OCI-LY3 (cell line): ENCODE measurements around the gene ATP6V1A.

Experiments used
- EZH2phosphoT487 ChIP-seq: fragments of 200-600 bp; shearing (Covaris generic); IDR thresholded peaks from 2 replicates; pipeline ENCODE4 v1.6.1; 2018; ENCODE audit warnings: antibody characterized with exemption, mixed run types, low read depth
- TF ChIP-seq, protein P1 (sequence below): fragments of 200-600, 300-600 bp; sonication (generic); IDR thresholded peaks from 2 replicates; pipeline ENCODE4 v1.5.1; 2014; ENCODE audit warnings: antibody characterized with exemption, low read length, low read depth

DNA sequence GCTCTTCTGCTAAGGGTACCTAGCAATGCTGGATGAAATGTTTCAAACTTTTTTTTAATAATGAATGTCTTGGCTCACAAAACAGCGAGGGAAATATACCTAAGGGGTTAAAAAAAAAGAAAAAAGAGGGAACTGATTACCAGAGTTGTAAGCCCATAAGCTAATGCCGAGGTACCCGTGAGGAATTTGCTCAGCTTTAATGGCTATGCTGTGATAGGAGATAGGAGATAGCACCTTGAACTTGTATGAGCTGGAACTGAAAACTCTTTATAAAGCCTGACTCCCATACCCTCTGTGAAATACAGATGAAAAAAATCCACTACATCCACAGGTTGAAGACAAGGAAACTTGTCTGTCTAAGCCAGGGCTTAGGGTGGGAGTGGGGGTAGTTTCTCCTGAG, 105.7 kb downstream of the ATP6V1A start:
- TF ChIP-seq, protein P1, sequence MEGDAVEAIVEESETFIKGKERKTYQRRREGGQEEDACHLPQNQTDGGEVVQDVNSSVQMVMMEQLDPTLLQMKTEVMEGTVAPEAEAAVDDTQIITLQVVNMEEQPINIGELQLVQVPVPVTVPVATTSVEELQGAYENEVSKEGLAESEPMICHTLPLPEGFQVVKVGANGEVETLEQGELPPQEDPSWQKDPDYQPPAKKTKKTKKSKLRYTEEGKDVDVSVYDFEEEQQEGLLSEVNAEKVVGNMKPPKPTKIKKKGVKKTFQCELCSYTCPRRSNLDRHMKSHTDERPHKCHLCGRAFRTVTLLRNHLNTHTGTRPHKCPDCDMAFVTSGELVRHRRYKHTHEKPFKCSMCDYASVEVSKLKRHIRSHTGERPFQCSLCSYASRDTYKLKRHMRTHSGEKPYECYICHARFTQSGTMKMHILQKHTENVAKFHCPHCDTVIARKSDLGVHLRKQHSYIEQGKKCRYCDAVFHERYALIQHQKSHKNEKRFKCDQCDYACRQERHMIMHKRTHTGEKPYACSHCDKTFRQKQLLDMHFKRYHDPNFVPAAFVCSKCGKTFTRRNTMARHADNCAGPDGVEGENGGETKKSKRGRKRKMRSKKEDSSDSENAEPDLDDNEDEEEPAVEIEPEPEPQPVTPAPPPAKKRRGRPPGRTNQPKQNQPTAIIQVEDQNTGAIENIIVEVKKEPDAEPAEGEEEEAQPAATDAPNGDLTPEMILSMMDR, result no peak
- TF ChIP-seq EZH2phosphoT487, result no peak
